ENCODE data around the gene CROCC2.

The CROCC2 gene

GRCh38 chr2:240914645-240915525 is 8.7 kb downstream of the CROCC2 start:
- no peak for TF ChIP-seq CTCF (IDR thresholded peaks at IDR 0.05; ENCODE audit: borderline replicate concordance, control extremely low read depth, extremely low read depth, insufficient read depth, missing control alignments)
- no peak for DNase-seq (ENCODE audit: low spot score)
- in situ Hi-C loops (cut with MboI; ENCODE audit: low sequenced_read_pairs, unreplicated experiment), result no loop called here

- no peak for TF ChIP-seq CTCF (IDR thresholded peaks at IDR 0.05; ENCODE audit: borderline replicate concordance, control extremely low read depth, extremely low read depth, insufficient read depth, missing control alignments)
- in situ Hi-C loops (cut with MboI; ENCODE audit: low sequenced_read_pairs, unreplicated experiment), result no loop called here
- DNase-seq (ENCODE audit: low spot score), result no peak
Measured at GRCh38 chr2:240915526-240916341, 9.6 kb downstream of the CROCC2 start.

GRCh38 chr2:240916571-240917008 is 10.5 kb downstream of the CROCC2 start:
- TF ChIP-seq CTCF (IDR thresholded peaks at IDR 0.05; ENCODE audit: borderline replicate concordance, control extremely low read depth, extremely low read depth, insufficient read depth, missing control alignments), result no peak
- in situ Hi-C loops (cut with MboI; ENCODE audit: low sequenced_read_pairs, unreplicated experiment), result no loop called here
- no peak for DNase-seq (ENCODE audit: low spot score)

GRCh38 chr2:240917009-240917683 is 11.0 kb downstream of the CROCC2 start:
- in situ Hi-C loops (cut with MboI; ENCODE audit: low sequenced_read_pairs, unreplicated experiment), result no loop called here
- DNase-seq (ENCODE audit: low spot score), result no peak

DNA sequence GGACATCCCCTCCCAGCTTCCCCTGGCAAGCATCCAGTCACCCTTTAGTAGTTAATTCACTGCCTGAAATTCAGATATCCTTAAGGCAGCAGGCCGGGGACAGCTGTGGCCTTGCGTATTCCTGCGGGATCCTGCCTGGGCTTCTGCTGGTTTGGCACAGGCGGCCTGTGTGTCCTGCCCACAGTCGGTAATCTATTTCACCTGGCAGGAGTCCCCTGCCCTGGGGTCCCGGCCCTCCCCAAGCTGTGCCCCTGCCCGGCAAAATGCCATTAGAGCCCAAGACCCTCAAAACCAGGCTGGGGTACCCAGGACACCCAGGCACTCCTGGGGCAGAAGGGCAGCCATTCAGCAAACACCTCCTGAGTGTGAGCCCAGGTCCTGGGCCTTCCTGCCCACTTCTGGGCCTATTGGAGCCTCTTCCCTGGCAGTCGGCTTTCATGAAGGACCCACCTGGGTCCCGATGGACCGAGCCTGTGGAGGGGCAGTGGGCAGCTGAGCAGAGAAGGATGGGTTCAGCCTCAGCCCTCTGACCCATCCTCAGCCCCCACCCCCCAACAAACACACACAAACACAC is 11.6 kb downstream of the CROCC2 start:
- no peak for TF ChIP-seq CTCF (IDR thresholded peaks at IDR 0.05; ENCODE audit: borderline replicate concordance, control extremely low read depth, extremely low read depth, insufficient read depth, missing control alignments)
- DNase-seq (ENCODE audit: low spot score), result no peak
- in situ Hi-C loops (cut with MboI; ENCODE audit: low sequenced_read_pairs, unreplicated experiment), result no loop called here

More at GRCh38 chr2:240917009-240917683, 11.0 kb downstream of the CROCC2 start:
- no peak for TF ChIP-seq CTCF (IDR thresholded peaks at IDR 0.05; ENCODE audit: borderline replicate concordance, control extremely low read depth, extremely low read depth, insufficient read depth, missing control alignments)
